ENCODE data around the gene WNT7B.

The WNT7B gene

GRCh38 chr22:45878901-45879551, 97.9 kb downstream of the WNT7B start:
- TF ChIP-seq CTCF (conservative IDR thresholded peaks at IDR 0.05; ENCODE audit: low read length), result no peak
- no peak for TF ChIP-seq EZH2phosphoT487 (IDR thresholded peaks at IDR 0.05; ENCODE audit: borderline replicate concordance)
- H3K9me3 ChIP-seq (ENCODE audit: insufficient read depth, low read depth, low read length), result no peaks in the 10 kb centered on the region
- H3K4me1 ChIP-seq (ENCODE audit: insufficient read depth, low read length, poor library complexity, severe bottlenecking), result no peaks in the 10 kb centered on the region
- H3K9me2 ChIP-seq (replicated peaks; ENCODE audit: low read depth, low read length), result no peaks in the 10 kb centered on the region
- H4K20me1 ChIP-seq (ENCODE audit: insufficient read depth, low read length, poor library complexity, severe bottlenecking), result no peaks in the 10 kb centered on the region
- no peaks in the 10 kb centered on the region for H3K36me3 ChIP-seq (ENCODE audit: insufficient read depth, low read length)
- no peak overlapping the region for H3K9ac ChIP-seq (ENCODE audit: low read depth, low read length, poor library complexity, severe bottlenecking)
- H3F3A ChIP-seq (ENCODE audit: low read depth), result no peaks in the 10 kb centered on the region
- H2AFZ ChIP-seq (ENCODE audit: low read length), result no peak overlapping the region
- H3K79me2 ChIP-seq (ENCODE audit: insufficient read depth, low read length), result no peaks in the 10 kb centered on the region
- no peak overlapping the region for H3K4me2 ChIP-seq (ENCODE audit: low read depth, low read length, poor library complexity, severe bottlenecking)
- no peak overlapping the region for H3K4me3 ChIP-seq (ENCODE audit: low read length, poor library complexity, severe bottlenecking)
- no peaks in the 10 kb centered on the region for H3K27me3 ChIP-seq (ENCODE audit: insufficient read depth, low read length, poor library complexity, severe bottlenecking)

- Histone ChIP-seq H3K4me1 (ENCODE audit: insufficient read depth, low read length, poor library complexity, severe bottlenecking) (no peaks in the 10 kb centered on the region), H3K4me3 (ENCODE audit: low read length, poor library complexity, severe bottlenecking) (no peak overlapping the region), H3K27me3 (ENCODE audit: insufficient read depth, low read length, poor library complexity, severe bottlenecking) (no peaks in the 10 kb centered on the region), H2AFZ (ENCODE audit: low read length) (no peak overlapping the region), H4K20me1 (ENCODE audit: insufficient read depth, low read length, poor library complexity, severe bottlenecking) (no peaks in the 10 kb centered on the region), H3K9me2 (replicated peaks; ENCODE audit: low read depth, low read length) (no peaks in the 10 kb centered on the region), H3K9me3 (ENCODE audit: insufficient read depth, low read depth, low read length) (no peaks in the 10 kb centered on the region), H3K36me3 (ENCODE audit: insufficient read depth, low read length) (no peaks in the 10 kb centered on the region), H3K79me2 (ENCODE audit: insufficient read depth, low read length) (no peaks in the 10 kb centered on the region), H3F3A (ENCODE audit: low read depth) (no peaks in the 10 kb centered on the region), H3K4me2 (ENCODE audit: low read depth, low read length, poor library complexity, severe bottlenecking) (no peak overlapping the region), H3K9ac (ENCODE audit: low read depth, low read length, poor library complexity, severe bottlenecking) (no peak overlapping the region)
- no peak for TF ChIP-seq EZH2phosphoT487 (IDR thresholded peaks at IDR 0.05; ENCODE audit: borderline replicate concordance)
- TF ChIP-seq CTCF (conservative IDR thresholded peaks at IDR 0.05; ENCODE audit: low read length), result no peak
Observed at GRCh38 chr22:45878051-45878781, 98.7 kb downstream of the WNT7B start.

- Histone ChIP-seq H3K36me3 (ENCODE audit: insufficient read depth, low read length) (no peaks in the 10 kb centered on the region), H4K20me1 (ENCODE audit: insufficient read depth, low read length, poor library complexity, severe bottlenecking) (no peaks in the 10 kb centered on the region), H3F3A (ENCODE audit: low read depth) (no peaks in the 10 kb centered on the region), H3K27me3 (ENCODE audit: insufficient read depth, low read length, poor library complexity, severe bottlenecking) (no peaks in the 10 kb centered on the region), H3K4me3 (ENCODE audit: low read length, poor library complexity, severe bottlenecking) (no peak overlapping the region), H3K9ac (ENCODE audit: low read depth, low read length, poor library complexity, severe bottlenecking) (no peak overlapping the region), H3K79me2 (ENCODE audit: insufficient read depth, low read length) (no peaks in the 10 kb centered on the region), H3K4me2 (ENCODE audit: low read depth, low read length, poor library complexity, severe bottlenecking) (no peak overlapping the region), H3K9me2 (replicated peaks; ENCODE audit: low read depth, low read length) (no peaks in the 10 kb centered on the region), H2AFZ (ENCODE audit: low read length) (no peak overlapping the region), H3K9me3 (ENCODE audit: insufficient read depth, low read depth, low read length) (no peaks in the 10 kb centered on the region), H3K4me1 (ENCODE audit: insufficient read depth, low read length, poor library complexity, severe bottlenecking) (no peaks in the 10 kb centered on the region)
- no peak for TF ChIP-seq EZH2phosphoT487 (IDR thresholded peaks at IDR 0.05; ENCODE audit: borderline replicate concordance)
- TF ChIP-seq CTCF (conservative IDR thresholded peaks at IDR 0.05; ENCODE audit: low read length), result no peak
Observed at GRCh38 chr22:45877651-45878050, 99.3 kb downstream of the WNT7B start.

Measured in Loucy (cell line).